GM12878 (cell line): ENCODE measurements around the gene TTLL11.

Source experiments
- CTCF ChIP-seq, 3 experiments: IDR thresholded peaks in 2 of 3; conservative IDR thresholded peaks in 1 of 3; 2 replicates each; pipeline ENCODE4 v1.5.1; 2011; ENCODE audit warnings: low read depth in 3 of 3, low read length in 3 of 3, mild to moderate bottlenecking in 3 of 3, control low read depth in 2 of 3, moderate library complexity in 2 of 3, inconsistent platforms in 1 of 3, mixed read lengths in 1 of 3; ENCODE audit not compliant: control insufficient read depth in 2 of 3, insufficient read depth in 1 of 3; ENCODE audit errors: extremely low read depth in 1 of 3
- EZH2 ChIP-seq: IDR thresholded peaks from 2 replicates; pipeline ENCODE4 v1.6.1; 2012; ENCODE audit warnings: low read depth, mild to moderate bottlenecking, control low read depth, inconsistent platforms, low read length, borderline replicate concordance; ENCODE audit not compliant: control insufficient read depth
- HDAC6 ChIP-seq: fragments of 200-600 bp; sonication (generic); IDR thresholded peaks from one replicate; pipeline ENCODE4 v1.8.0; 2017; ENCODE audit warnings: antibody characterized with exemption; ENCODE audit not compliant: unreplicated experiment
- HDGF ChIP-seq: fragments of 450-650 bp; IDR thresholded peaks from 2 replicates; pipeline ENCODE4 v1.6.1; 2016; ENCODE audit warnings: antibody characterized with exemption

DNA sequence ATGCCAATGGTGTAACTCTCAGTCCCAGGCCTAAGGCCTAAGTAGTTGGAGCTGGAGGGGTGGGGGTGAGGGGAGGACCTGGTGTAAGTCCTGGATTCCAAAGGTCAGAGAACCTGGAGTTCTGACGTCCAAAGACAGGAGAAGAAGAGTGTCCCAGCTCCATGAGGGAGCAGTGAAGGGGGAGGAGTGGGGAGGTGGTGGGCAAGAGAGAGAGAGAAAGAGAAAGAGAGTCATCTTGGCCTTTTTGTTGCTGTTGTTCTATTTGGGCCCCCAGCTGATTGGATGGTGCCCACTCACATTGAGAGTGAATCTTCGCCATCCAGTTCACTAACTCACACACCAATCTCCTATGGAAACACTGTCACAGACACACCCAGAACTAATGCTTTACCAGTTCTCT is 242.7 kb downstream of the TTLL11 start:
- no peak for TF ChIP-seq HDGF
- TF ChIP-seq HDAC6 = no peak
- no peak for TF ChIP-seq EZH2
- TF ChIP-seq CTCF (IDR thresholded peaks at IDR 0.05 in 2 of 3, conservative IDR thresholded peaks at IDR 0.05 in 1 of 3; ENCODE audit: control insufficient read depth in 2 of 3, extremely low read depth in 1 of 3, insufficient read depth in 1 of 3, low read depth in 3 of 3, low read length in 3 of 3) = no peak
